ENCODE results near the gene RAB39A.
"Not testable (repeated sequence)": the region's sequence is repeated elsewhere in the genome, so short reads cannot be mapped to it uniquely, and the experiment has no call there.

DNA sequence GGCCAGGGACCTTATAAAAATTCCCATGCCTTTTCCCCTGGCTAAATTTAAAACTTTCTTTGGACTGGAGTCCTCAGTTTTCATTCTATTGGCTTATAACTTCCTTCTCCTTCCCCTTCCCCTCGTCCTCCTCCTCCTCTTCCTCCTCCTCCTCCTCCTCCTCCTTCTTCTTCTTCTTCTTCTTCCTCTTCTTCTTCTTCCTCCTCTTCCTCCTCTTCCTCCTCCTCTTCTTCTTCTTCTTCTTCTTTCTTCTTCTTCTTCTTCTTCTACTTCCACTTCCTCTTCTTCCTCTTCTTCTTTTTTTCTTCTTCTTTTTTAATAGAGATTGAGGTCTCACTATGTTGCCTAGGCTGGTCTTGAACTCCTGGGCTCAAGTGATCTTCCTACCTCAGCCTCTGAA is 4.7 kb upstream of the RAB39A start:
- TF ChIP-seq, protein P1, sequence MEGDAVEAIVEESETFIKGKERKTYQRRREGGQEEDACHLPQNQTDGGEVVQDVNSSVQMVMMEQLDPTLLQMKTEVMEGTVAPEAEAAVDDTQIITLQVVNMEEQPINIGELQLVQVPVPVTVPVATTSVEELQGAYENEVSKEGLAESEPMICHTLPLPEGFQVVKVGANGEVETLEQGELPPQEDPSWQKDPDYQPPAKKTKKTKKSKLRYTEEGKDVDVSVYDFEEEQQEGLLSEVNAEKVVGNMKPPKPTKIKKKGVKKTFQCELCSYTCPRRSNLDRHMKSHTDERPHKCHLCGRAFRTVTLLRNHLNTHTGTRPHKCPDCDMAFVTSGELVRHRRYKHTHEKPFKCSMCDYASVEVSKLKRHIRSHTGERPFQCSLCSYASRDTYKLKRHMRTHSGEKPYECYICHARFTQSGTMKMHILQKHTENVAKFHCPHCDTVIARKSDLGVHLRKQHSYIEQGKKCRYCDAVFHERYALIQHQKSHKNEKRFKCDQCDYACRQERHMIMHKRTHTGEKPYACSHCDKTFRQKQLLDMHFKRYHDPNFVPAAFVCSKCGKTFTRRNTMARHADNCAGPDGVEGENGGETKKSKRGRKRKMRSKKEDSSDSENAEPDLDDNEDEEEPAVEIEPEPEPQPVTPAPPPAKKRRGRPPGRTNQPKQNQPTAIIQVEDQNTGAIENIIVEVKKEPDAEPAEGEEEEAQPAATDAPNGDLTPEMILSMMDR (IDR thresholded peaks at IDR 0.05), result not testable (repeated sequence)
- TF ChIP-seq POLR2A (IDR thresholded peaks at IDR 0.05), result not testable (repeated sequence)

All from adrenal gland (tissue), 5 donors.